Esophagus squamous epithelium (tissue), 4 donors: ENCODE data around the gene MINDY3.

Experiments
- CTCF ChIP-seq, 6 experiments: fragments of 450-650 bp in 4 of 6; fragments of 200-600 bp in 2 of 6; sonication (generic) in 2 of 6; IDR thresholded peaks; one replicate each; pipeline ENCODE4 v1.5.1; 2016 to 2019; ENCODE audit warnings: antibody characterized with exemption in 6 of 6, mild to moderate bottlenecking in 4 of 6, moderate library complexity in 4 of 6
- POLR2A ChIP-seq, 4 donors: fragments of 450-650 bp; IDR thresholded peaks; one replicate each; pipeline ENCODE4 v1.6.1; 2017; ENCODE audit warnings: antibody characterized with exemption in 4 of 4, mild to moderate bottlenecking in 4 of 4, moderate library complexity in 3 of 4

GRCh38 chr10:15748126-15748525 lies 112.2 kb downstream of the MINDY3 start:
- no peak for TF ChIP-seq CTCF (IDR thresholded peaks at IDR 0.05)
- TF ChIP-seq POLR2A (IDR thresholded peaks at IDR 0.05), result no peak
